Muscle of back (tissue), 10 donors: ENCODE measurements around the gene CITED4. TPM values are rescaled to one million over a fixed set of nuclear protein-coding genes. Genes with fewer than 3 reads are reported as not detected.

Source experiments
- polyA plus RNA-seq, 10 donors: library from polyadenylated mRNA; unstranded; fragments of 120-200 nt; gene quantifications; one replicate each; pipeline ENCODE4 v1.2.1, GENCODE V29; 2013; ENCODE audit not compliant: insufficient read length in 10 of 10

Gene CITED4
- polyA plus RNA-seq, 10 donors, result 1.1 to 2.6 (median 1.5) TPM

Other genes starting within 250 kb of the CITED4 start
- under 1 TPM; 0.32 to 0.75 (median 0.62) TPM for gene RIMS3, start 196.7 kb downstream of the CITED4 start, polyA plus RNA-seq
- gene NFYC, start 170.7 kb downstream of the CITED4 start, polyA plus RNA-seq, result 10 to 100 TPM; 49.9 to 67.8 (median 57.0) TPM
- 10 to 100 TPM in 9 of 10 donors, 1 to 10 TPM in 1; 5.4 to 33.5 (median 21.7) TPM for gene KCNQ4, start 78.6 kb downstream of the CITED4 start, polyA plus RNA-seq
- 10 to 100 TPM; 16.2 to 30.3 (median 19.1) TPM for gene CTPS1, start 117.3 kb upstream of the CITED4 start, polyA plus RNA-seq
- gene SLFNL1, start 159.4 kb upstream of the CITED4 start, polyA plus RNA-seq, result under 1 TPM; 0.32 to 0.92 (median 0.45) TPM